Choroid plexus epithelial cell (primary cell): ENCODE measurements around the gene ITGA6.

ENCODE experiments used
- DNase-seq: peaks from one replicate; pipeline ENCODE4 v3.0.0-alpha.2; 2010; ENCODE audit warnings: low read depth
- H3K4me3 ChIP-seq: 2 replicates; pipeline ENCODE4 v1.5.1; 2011; ENCODE audit warnings: low read depth, mild to moderate bottlenecking, control low read depth, low read length, moderate library complexity
- TF ChIP-seq, protein P1 (sequence below): conservative IDR thresholded peaks from 2 replicates; pipeline ENCODE4 v1.5.1; 2011; ENCODE audit warnings: low read depth, mild to moderate bottlenecking, control low read depth, inconsistent platforms, low read length, moderate library complexity

The ITGA6 gene

DNA sequence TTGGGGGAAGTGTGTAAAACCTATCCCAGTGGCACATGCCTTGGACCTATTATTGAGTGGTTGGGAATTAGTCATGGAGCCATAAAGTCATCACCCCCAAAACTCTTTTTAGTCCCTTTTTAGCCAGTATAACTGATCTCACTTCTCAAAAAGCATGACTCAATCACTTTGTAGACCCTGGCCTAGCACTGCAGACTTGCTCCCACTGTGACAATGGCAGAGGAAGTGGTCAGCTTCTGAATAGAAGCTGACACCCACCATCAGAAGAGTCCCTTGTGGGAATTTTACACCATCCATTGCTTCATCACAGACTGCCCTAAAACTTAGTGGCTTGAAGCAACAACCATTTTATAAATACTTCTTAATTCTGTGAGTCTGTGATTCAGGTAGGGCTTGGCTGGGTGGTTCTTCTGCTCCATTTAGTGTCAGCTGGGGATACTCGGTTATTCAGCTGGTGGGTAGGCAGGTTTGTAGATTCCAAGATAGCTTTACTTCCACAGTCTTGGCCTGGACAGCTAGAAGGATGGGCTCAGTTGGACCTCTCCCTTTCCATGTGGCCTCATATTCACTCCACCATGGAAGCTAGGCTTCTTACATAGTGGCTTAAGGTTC lies 10.8 kb upstream of the ITGA6 start:
- TF ChIP-seq, protein P1, sequence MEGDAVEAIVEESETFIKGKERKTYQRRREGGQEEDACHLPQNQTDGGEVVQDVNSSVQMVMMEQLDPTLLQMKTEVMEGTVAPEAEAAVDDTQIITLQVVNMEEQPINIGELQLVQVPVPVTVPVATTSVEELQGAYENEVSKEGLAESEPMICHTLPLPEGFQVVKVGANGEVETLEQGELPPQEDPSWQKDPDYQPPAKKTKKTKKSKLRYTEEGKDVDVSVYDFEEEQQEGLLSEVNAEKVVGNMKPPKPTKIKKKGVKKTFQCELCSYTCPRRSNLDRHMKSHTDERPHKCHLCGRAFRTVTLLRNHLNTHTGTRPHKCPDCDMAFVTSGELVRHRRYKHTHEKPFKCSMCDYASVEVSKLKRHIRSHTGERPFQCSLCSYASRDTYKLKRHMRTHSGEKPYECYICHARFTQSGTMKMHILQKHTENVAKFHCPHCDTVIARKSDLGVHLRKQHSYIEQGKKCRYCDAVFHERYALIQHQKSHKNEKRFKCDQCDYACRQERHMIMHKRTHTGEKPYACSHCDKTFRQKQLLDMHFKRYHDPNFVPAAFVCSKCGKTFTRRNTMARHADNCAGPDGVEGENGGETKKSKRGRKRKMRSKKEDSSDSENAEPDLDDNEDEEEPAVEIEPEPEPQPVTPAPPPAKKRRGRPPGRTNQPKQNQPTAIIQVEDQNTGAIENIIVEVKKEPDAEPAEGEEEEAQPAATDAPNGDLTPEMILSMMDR = no peak
- no peak for DNase-seq
- no peak overlapping the region for H3K4me3 ChIP-seq

DNA sequence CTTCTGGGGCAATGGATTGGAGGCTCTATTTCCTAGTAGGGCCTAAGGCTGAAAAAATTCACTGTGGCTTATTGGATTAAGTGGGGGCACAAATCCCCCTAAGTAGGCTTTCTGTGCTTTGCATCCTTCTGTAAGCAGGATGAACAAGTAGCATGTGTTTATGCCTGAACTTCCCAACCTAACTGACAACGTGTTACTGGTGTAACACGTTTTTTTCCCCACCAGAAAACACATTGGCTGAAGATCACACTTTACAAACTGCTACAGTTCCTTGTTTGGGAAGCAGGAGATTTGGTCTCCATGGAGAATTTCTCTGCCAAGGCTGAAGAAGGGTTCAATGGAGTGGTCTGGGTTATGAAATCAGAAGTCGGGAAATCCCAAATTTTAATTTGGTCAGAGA lies 7.2 kb upstream of the ITGA6 start:
- no peak overlapping the region for H3K4me3 ChIP-seq
- no peak for DNase-seq
- TF ChIP-seq, protein P1 = no peak

DNA sequence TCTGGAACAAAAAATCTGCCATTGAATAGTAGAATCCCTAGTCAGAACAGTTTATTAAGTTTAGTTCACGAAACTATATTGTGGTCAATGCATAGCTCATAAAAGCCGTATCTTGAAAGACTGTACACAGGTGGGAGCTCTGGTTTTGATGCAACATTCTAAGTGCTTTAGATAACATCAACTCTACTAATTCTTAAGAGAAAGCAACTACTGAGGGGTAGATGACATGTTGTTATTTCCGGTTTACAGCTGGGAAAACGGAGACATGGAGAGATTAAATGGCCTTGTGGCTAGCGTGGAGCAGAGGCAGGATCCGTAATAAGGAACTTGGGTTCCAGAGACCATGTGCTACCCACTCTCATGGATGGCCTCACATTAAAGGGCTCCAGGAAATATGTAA lies 4.2 kb upstream of the ITGA6 start:
- H3K4me3 ChIP-seq = no peak overlapping the region
- DNase-seq = no peak
- TF ChIP-seq, protein P1 = no peak

DNA sequence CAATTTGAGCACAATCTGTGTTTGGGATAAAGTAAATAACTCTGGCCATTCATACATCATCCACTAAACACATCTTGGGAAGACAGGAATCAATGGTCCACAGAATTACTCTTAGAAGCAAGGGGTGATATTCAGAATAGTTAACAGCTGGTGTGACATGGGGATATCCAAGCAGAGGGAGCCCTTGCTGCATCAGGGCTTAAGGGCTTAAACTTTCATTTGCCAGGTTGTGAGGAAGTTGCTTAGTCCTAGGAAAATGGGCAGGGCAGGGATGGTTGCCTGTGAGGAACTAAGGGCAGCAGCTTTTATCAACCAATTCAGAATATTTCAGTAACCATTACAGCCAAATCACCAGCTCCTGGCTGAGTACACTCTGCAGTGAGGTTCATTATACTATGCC lies 2.0 kb upstream of the ITGA6 start:
- no peak for DNase-seq
- TF ChIP-seq, protein P1 = no peak
- H3K4me3 ChIP-seq = no peak overlapping the region

DNA sequence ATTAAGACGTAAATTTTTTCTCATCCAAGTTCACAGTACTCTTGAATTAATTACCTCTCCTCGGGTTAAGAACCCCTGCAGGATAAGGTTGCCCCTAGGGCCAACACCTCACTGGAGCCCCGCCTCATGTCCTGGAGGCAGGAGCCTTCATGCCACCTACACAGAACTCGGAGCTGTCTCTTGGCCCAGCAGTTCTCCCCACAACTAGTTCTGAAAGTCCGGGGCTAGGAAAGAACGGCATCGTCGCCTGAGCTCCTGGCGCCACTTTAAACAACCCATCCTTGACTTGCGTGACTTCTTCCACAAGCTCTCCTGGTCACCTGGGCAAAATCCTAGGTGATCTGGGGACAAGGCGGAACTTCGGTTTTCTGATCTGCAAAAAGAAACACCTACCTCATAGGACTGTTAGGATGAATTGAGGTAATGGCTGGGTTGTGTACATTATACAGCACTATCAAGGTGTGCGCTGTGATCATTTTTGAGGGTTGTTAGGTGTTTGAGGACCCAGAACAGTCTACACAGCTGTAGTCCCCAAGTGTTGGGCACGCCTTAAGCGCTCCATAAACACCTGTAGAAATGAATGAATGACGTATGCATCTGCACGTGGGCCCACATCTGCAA lies 641 bp upstream of the ITGA6 start:
- no peak for DNase-seq
- peak overlapping the region; percentile 61 for H3K4me3 ChIP-seq
- TF ChIP-seq, protein P1 = no peak

DNA sequence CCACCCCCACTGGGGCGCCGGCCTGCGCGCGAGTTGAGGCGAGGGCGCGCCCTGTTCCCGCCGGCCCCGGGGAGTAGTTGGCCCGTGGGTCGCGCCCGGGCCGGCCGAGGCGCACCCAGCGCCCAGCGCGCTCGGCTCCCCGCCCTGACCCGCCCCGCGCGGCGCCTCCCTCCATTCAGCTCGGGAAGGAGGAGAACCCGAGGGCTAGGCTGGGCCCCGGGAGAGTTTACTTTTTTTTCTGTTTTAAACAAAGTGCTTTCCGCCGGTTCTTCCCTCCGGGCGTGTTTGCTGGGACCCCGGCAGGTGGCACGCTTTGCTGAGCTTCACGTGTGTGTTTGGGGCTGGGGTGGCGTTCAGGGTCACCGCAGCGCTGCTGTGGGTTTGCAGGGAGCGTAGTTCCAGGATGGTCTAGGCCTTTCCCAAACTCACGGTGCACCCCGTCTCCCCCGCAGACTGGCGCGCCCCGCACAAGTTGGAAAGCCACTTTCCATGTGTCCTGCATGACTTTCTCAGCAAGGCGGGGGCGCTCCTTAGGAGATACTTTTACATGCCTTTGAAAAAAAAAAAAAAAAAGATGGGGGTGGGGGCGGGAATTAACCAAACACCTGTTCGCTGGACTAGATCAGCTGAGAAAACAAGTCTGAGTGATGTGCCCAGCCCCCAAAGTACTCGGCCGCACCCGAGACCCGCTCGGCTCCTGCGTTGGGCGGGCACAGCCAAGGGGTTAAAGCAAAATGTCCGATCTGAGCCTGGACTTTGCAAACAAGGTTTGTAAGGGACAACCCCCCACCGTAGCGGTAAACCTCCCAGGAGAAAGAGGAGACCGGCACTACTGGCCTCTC lies 825 bp downstream of the ITGA6 start:
- DNase-seq = no peak
- TF ChIP-seq, protein P1 = no peak
- H3K4me3 ChIP-seq = peak overlapping the region; percentile 61
